GM21526 (cell line): ENCODE results near the gene GLUD1.
"Not testable (repeated sequence)": the region's sequence is repeated elsewhere in the genome, so short reads cannot be mapped to it uniquely, and the experiment has no call there.

ENCODE experiments used
- ATAC-seq: cut with Tn5 transposase; IDR thresholded peaks from one replicate; pipeline ENCODE4 v1.9.1; 2021; ENCODE audit warnings: moderate library complexity; ENCODE audit not compliant: unreplicated experiment, low FRiP score

The GLUD1 gene

GRCh38 chr10:87007124-87007523 lies 87.5 kb downstream of the GLUD1 start:
- not testable (repeated sequence) for ATAC-seq

- ATAC-seq = no peak
These were observed 94.2 kb downstream of the GLUD1 start for GRCh38 chr10:87000491-87000890.
